MM.1S (cell line): Measurements from ENCODE around the gene DNAJC15.
"Not testable (repeated sequence)": the region's sequence is repeated elsewhere in the genome, so short reads cannot be mapped to it uniquely, and the experiment has no call there.

Experiments
- DNase-seq: peaks from one replicate; pipeline ENCODE4 v3.0.0-alpha.2; 2015
- H2AFZ ChIP-seq: fragments of 300-600 bp; sonication (generic); 2 replicates; pipeline ENCODE4 v1.6.0; 2016; ENCODE audit warnings: antibody characterized with exemption, low read length
- H3F3A ChIP-seq: fragments of 300-600 bp; sonication (generic); 2 replicates; pipeline ENCODE4 v1.6.1; 2016; ENCODE audit warnings: mild to moderate bottlenecking, antibody characterized with exemption, low read length, moderate library complexity, mixed read lengths; ENCODE audit not compliant: insufficient read depth
- H3K27ac ChIP-seq: fragments of 300-600 bp; sonication (generic); 2 replicates; pipeline ENCODE4 v1.5.1; 2016; ENCODE audit warnings: mild to moderate bottlenecking, low read length
- H3K27me3 ChIP-seq: fragments of 300-600 bp; sonication (generic); replicated peaks from 2 replicates; pipeline ENCODE4 v1.6.0; 2016; ENCODE audit warnings: low read length; ENCODE audit not compliant: insufficient read depth
- H3K36me3 ChIP-seq: fragments of 300-600 bp; sonication (generic); replicated peaks from 2 replicates; pipeline ENCODE4 v1.6.1; 2016; ENCODE audit warnings: mild to moderate bottlenecking, low read length, mixed read lengths; ENCODE audit not compliant: insufficient read depth
- H3K4me1 ChIP-seq: fragments of 300-600 bp; sonication (generic); 2 replicates; pipeline ENCODE4 v1.6.1; 2016; ENCODE audit warnings: low read length, mixed read lengths
- H3K4me2 ChIP-seq: fragments of 300-600 bp; sonication (generic); 2 replicates; pipeline ENCODE4 v1.6.0; 2016; ENCODE audit warnings: low read depth, low read length
- H3K4me3 ChIP-seq: fragments of 300-600 bp; sonication (generic); 2 replicates; pipeline ENCODE4 v1.5.1; 2016; ENCODE audit warnings: low read length, mixed read lengths
- H3K79me2 ChIP-seq: fragments of 300-600 bp; sonication (generic); 2 replicates; pipeline ENCODE4 v1.6.1; 2016; ENCODE audit warnings: mixed run types, low read length, mixed read lengths
- H3K9ac ChIP-seq: fragments of 300-600 bp; sonication (generic); 2 replicates; pipeline ENCODE4 v1.6.1; 2016; ENCODE audit warnings: low read length, mixed read lengths
- H3K9me2 ChIP-seq: fragments of 300-600 bp; sonication (generic); replicated peaks from 2 replicates; pipeline ENCODE4 v1.6.1; 2016; ENCODE audit warnings: mild to moderate bottlenecking, low read length, mixed read lengths; ENCODE audit not compliant: insufficient read depth
- H3K9me3 ChIP-seq: fragments of 300-600 bp; sonication (generic); replicated peaks from 2 replicates; pipeline ENCODE4 v1.6.1; 2016; ENCODE audit warnings: mild to moderate bottlenecking, low read length, mixed read lengths; ENCODE audit not compliant: insufficient read depth
- H4K20me1 ChIP-seq: fragments of 300-600 bp; sonication (generic); 2 replicates; pipeline ENCODE4 v1.6.1; 2016; ENCODE audit warnings: mild to moderate bottlenecking, low read length, moderate library complexity, mixed read lengths; ENCODE audit not compliant: insufficient read depth
- EZH2 ChIP-seq: fragments of 300-600 bp; sonication (generic); optimal IDR thresholded peaks from 2 replicates; pipeline ENCODE3; 2017; ENCODE audit warnings: low read depth, mild to moderate bottlenecking, antibody characterized with exemption, low read length, mixed read lengths
- EZH2phosphoT487 ChIP-seq: fragments of 300-600 bp; sonication (generic); IDR thresholded peaks from 2 replicates; pipeline ENCODE4 v1.6.1; 2018; ENCODE audit warnings: antibody characterized with exemption, low read length
- TF ChIP-seq, protein P1 (sequence below): fragments of 300-600 bp; sonication (generic); IDR thresholded peaks from 2 replicates; pipeline ENCODE4 v1.5.1; 2016; ENCODE audit warnings: antibody characterized with exemption, low read length, mixed read lengths

DNAJC15 gene

DNA sequence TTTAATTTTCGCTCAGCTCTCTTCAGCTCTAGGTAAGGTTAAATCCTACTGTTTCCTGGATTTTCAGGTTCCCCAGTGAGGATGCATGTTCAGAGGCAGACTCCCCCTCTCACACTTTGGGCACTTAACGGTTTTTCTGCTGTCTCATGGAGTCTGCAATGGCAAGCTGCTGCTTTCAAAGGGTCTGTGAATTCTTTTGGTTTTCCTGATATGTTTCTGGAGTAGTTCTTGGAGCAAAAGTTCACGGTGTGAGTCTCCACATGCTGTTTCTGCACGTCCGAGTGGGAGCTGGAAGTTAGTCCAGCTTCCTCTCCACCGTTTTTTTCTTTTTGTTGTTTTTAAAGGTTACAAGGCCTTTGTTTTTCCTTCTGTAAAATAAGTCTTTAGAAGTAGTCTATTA is 35.4 kb downstream of the DNAJC15 start:
- H3K9ac ChIP-seq: no peak overlapping the region
- H3K9me3 ChIP-seq: no peaks in the 10 kb centered on the region
- H4K20me1 ChIP-seq: no peaks in the 10 kb centered on the region
- no peak overlapping the region for H3K27ac ChIP-seq
- no peaks in the 10 kb centered on the region for H3K36me3 ChIP-seq
- peaks cover 11% of the 10 kb centered on the region; the same call in 1 of the 2 replicates for H3K4me1 ChIP-seq
- H3K4me2 ChIP-seq: no peak overlapping the region
- no peak for DNase-seq
- H2AFZ ChIP-seq: no peak overlapping the region
- H3K9me2 ChIP-seq: no peaks in the 10 kb centered on the region
- H3K27me3 ChIP-seq: no peaks in the 10 kb centered on the region
- TF ChIP-seq, protein P1, sequence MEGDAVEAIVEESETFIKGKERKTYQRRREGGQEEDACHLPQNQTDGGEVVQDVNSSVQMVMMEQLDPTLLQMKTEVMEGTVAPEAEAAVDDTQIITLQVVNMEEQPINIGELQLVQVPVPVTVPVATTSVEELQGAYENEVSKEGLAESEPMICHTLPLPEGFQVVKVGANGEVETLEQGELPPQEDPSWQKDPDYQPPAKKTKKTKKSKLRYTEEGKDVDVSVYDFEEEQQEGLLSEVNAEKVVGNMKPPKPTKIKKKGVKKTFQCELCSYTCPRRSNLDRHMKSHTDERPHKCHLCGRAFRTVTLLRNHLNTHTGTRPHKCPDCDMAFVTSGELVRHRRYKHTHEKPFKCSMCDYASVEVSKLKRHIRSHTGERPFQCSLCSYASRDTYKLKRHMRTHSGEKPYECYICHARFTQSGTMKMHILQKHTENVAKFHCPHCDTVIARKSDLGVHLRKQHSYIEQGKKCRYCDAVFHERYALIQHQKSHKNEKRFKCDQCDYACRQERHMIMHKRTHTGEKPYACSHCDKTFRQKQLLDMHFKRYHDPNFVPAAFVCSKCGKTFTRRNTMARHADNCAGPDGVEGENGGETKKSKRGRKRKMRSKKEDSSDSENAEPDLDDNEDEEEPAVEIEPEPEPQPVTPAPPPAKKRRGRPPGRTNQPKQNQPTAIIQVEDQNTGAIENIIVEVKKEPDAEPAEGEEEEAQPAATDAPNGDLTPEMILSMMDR: no peak
- no peak for TF ChIP-seq EZH2phosphoT487
- no peak for TF ChIP-seq EZH2
- no peak overlapping the region for H3K4me3 ChIP-seq
- peaks cover 44% of the 10 kb centered on the region for H3K79me2 ChIP-seq
- peaks cover 14% of the 10 kb centered on the region for H3F3A ChIP-seq

DNA sequence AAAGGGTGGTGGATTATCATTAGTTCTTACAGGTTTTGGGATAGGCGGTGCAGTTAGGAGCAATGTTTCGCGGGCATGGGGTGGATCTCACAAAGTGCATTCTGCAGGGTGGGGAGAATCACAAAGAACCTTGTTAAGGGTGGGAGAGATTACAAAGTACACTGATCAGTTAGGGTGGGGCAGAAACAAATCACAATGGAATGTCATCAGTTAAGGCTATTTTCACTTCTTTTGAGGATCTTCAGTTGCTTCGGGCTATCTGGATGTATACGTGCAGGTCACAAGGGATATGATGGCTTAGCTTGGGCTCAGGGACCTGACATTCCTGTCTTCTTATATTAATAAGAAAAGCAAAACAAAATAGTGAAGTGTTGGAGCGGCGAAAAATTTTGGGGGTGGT is 36.4 kb downstream of the DNAJC15 start:
- H3K4me1 ChIP-seq, H3K27ac ChIP-seq, H2AFZ ChIP-seq, DNase-seq, H4K20me1 ChIP-seq, H3K4me3 ChIP-seq, H3K9me2 ChIP-seq, H3K27me3 ChIP-seq, H3K9me3 ChIP-seq, H3K36me3 ChIP-seq, H3K4me2 ChIP-seq, H3K9ac ChIP-seq, H3F3A ChIP-seq: not testable (repeated sequence)
- H3K79me2 ChIP-seq: peaks cover 34% of the 10 kb centered on the region

DNA sequence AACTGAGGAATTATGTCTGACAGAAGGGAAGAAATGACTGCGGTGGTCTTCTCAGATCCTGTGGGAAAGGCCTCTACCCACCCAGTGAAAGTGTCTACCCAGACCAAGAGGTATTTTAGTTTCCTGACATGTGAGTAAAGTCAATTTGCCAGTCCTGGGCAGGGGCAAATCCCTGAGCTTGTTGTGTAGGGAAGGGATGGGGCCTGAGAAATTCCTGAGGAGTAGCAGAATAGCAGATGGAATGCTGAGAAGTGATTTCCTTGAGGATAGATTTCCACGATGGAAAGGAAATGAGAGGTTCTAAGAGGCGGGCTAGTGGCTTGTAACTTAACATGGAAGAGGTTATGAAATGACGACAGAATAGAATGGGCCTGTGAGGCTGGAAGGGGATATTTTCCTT is 37.4 kb downstream of the DNAJC15 start:
- H2AFZ ChIP-seq, H3F3A ChIP-seq, H3K4me3 ChIP-seq, H3K36me3 ChIP-seq, H4K20me1 ChIP-seq, H3K4me1 ChIP-seq, H3K4me2 ChIP-seq, H3K27ac ChIP-seq, H3K9me2 ChIP-seq, H3K27me3 ChIP-seq, DNase-seq, H3K9ac ChIP-seq, H3K9me3 ChIP-seq: not testable (repeated sequence)
- H3K79me2 ChIP-seq: peaks cover 34% of the 10 kb centered on the region

DNA sequence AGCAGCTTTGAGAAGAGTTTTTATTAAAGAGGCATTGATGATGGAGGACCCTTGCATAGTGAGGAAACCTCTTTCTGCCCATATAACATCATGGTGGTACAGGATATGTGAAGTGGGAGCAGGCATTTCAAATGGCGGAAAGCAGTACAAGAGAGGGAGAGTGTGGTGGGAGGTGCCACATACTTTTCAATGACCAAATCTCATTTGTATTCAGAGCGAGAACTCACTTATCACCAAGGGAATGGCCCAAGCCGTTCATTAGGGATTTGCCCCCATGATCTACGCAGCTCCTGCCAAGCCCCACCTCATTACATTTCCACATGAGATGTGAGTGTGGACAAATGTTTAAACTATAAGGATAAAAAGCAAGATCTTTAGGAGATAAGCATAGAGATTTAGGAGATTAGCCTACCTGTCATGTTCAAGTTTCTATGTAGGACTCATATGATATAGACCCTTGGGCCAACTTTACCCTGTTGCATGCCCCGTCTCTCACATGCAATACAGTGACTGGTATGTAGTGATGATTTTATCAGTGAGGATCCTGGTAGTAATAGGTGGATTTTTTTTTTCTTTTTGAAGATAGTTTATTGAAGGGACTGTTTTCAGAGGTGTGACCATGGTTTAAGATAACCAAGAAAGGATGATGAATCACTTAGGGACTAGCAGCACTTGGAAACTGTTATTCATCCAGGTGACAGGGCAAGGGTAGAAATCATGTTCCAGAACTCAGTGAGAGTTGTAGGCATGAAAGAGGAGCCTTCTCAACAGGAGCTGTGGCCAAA is 38.3 kb downstream of the DNAJC15 start:
- no peaks in the 10 kb centered on the region for H3K9me2 ChIP-seq
- H3K4me1 ChIP-seq: 0 out of 2 replicates have a peak, but pooled peaks cover 7% of the 10 kb centered on the region
- no peak for TF ChIP-seq EZH2
- TF ChIP-seq EZH2phosphoT487: no peak
- TF ChIP-seq, protein P1: no peak
- no peaks in the 10 kb centered on the region for H3K27me3 ChIP-seq
- no peaks in the 10 kb centered on the region for H3K9me3 ChIP-seq
- no peaks in the 10 kb centered on the region for H4K20me1 ChIP-seq
- no peaks in the 10 kb centered on the region for H3F3A ChIP-seq
- H3K4me3 ChIP-seq: no peak overlapping the region
- no peak overlapping the region for H3K27ac ChIP-seq
- no peaks in the 10 kb centered on the region for H3K36me3 ChIP-seq
- H3K9ac ChIP-seq: no peak overlapping the region
- peaks cover 27% of the 10 kb centered on the region for H3K79me2 ChIP-seq
- H3K4me2 ChIP-seq: no peak overlapping the region
- no peak overlapping the region for H2AFZ ChIP-seq
- DNase-seq: no peak
